ENCODE measurements around the gene TLE5. TPM values are rescaled to one million over a fixed set of nuclear protein-coding genes. Genes with fewer than 3 reads are reported as not detected.

TLE5 gene
- total RNA-seq, 3 donors from 2014 or later (not counting 1 experiment from before 2014, with no cell fraction given) = 943 to 1,012 (median 968) TPM

DNA sequence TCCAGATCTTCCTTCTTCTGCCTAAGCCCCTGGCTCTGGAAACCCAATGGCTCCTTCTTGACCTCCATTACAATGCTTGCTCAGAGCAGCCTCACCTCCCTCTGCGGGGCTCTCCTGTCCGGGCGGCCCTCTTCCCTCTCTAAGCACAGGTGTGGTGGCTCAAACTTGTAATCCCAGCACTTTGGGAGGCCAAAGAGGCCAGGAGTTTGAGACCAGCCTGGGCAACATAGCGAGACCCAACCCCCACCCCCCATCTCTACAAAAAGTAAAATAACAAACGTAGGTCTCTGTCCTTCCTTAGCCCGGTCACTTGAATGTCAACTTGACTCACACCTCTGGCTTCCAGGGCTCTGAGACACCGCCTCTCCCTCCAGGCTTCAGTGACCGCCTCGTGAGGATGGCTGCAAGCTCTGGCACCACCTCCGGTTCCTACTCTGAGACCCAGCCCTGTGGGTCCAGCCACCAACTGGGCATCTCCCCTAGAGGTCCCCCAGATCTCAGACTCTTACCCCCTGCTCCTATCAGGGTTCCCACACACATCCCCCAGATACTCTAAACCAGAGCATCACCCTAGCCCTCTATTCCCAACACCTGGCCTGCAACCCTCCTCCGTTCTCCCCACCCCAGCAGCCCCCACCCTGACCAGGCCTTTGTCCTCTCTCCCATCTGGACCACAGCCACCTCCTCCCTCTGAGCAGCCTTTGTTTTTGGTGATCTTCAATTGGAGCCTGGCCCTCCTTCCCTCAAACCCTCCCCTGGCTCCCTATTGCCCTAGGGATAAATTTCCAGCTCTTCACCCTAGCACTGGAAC lies 28.5 kb downstream of the TLE5 start:
- intact Hi-C loops (cut with micrococcal nuclease) = loop anchor here (2.0 to 10.0 kb wide), 2 partner anchors 59 to 729 kb away; partner anchors contain the start of genes MRPL54 and TLE6
- Mint-ChIP-seq H3K4me1 (peaks cover 18 to 43% of the 10 kb centered on the region in 2 donors), H3K27ac (peak overlapping the region in 1 of 2 donors; percentile 95), H3K9me3 (no peaks in the 10 kb centered on the region), H3K36me3 (no peaks in the 10 kb centered on the region), H3K4me3 (peak overlapping the region; percentile 95), H3K27me3 (ENCODE audit: low read depth in 2 of 2) (peaks cover 0 to 14% of the 10 kb centered on the region in 2 donors)
- Histone ChIP-seq H3K9me3 (ENCODE audit: control insufficient read depth, insufficient read depth, low read length) (no peaks in the 10 kb centered on the region), H3K4me3 (ENCODE audit: low read length) (no peak overlapping the region), H3K4me1 (ENCODE audit: control insufficient read depth, insufficient read depth, low read length) (peaks cover 30% of the 10 kb centered on the region), H3K27me3 (ENCODE audit: control insufficient read depth, insufficient read depth, low read length) (peaks cover under 1% of the 10 kb centered on the region), H3K27ac (ENCODE audit: low read length) (no peak overlapping the region), H3K36me3 (ENCODE audit: control insufficient read depth, insufficient read depth, low read length) (no peaks in the 10 kb centered on the region)
- ATAC-seq = no peak
- DNase-seq = no peak
- TF ChIP-seq, protein P1, sequence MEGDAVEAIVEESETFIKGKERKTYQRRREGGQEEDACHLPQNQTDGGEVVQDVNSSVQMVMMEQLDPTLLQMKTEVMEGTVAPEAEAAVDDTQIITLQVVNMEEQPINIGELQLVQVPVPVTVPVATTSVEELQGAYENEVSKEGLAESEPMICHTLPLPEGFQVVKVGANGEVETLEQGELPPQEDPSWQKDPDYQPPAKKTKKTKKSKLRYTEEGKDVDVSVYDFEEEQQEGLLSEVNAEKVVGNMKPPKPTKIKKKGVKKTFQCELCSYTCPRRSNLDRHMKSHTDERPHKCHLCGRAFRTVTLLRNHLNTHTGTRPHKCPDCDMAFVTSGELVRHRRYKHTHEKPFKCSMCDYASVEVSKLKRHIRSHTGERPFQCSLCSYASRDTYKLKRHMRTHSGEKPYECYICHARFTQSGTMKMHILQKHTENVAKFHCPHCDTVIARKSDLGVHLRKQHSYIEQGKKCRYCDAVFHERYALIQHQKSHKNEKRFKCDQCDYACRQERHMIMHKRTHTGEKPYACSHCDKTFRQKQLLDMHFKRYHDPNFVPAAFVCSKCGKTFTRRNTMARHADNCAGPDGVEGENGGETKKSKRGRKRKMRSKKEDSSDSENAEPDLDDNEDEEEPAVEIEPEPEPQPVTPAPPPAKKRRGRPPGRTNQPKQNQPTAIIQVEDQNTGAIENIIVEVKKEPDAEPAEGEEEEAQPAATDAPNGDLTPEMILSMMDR (IDR thresholded peaks at IDR 0.05) = no peak
- 92% methylated on average over 11 of the region's 11 CpGs for WGBS (ENCODE audit: insufficient coverage)

DNA sequence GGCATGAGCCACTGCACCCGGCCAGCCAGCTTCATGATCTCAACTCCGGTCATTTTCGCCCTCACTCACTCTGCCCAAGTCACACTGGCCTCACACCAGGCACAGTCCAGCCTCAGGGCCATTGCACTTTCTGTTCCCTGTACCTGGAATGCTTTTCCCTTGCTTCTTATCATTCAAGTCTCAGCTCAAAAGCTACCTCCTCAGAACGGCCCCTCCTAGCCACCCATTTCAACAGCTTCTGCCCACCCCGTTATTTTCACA lies 30.8 kb downstream of the TLE5 start:
- no peaks in the 10 kb centered on the region for H3K36me3 Mint-ChIP-seq
- H3K9me3 Mint-ChIP-seq = no peaks in the 10 kb centered on the region
- no peak overlapping the region for H3K27ac Mint-ChIP-seq
- no peaks in the 10 kb centered on the region for H3K36me3 ChIP-seq (ENCODE audit: control insufficient read depth, insufficient read depth, low read length)
- peaks cover 11% of the 10 kb centered on the region for H3K27me3 ChIP-seq (ENCODE audit: control insufficient read depth, insufficient read depth, low read length)
- H3K9me3 ChIP-seq (ENCODE audit: control insufficient read depth, insufficient read depth, low read length) = no peaks in the 10 kb centered on the region
- H3K4me1 ChIP-seq (ENCODE audit: control insufficient read depth, insufficient read depth, low read length) = peaks cover 37% of the 10 kb centered on the region
- WGBS (ENCODE audit: insufficient coverage) = 87% methylated on average over 4 of the region's 5 CpGs
- H3K4me3 ChIP-seq (ENCODE audit: low read length) = no peak overlapping the region
- DNase-seq (no peak), ATAC-seq (no peak)
- TF ChIP-seq, protein P1 (IDR thresholded peaks at IDR 0.05) = no peak
- intact Hi-C loops (cut with micrococcal nuclease) = loop anchor here (10.0 kb wide), 1 partner anchor 57 kb away; the partner anchor contains the start of gene TLE6
- peaks cover 0 to 14% of the 10 kb centered on the region in 2 donors for H3K27me3 Mint-ChIP-seq (ENCODE audit: low read depth in 2 of 2)
- peaks cover 18 to 49% of the 10 kb centered on the region in 2 donors for H3K4me1 Mint-ChIP-seq
- H3K4me3 Mint-ChIP-seq = peak overlapping the region; percentile 5
- H3K27ac ChIP-seq (ENCODE audit: low read length) = no peak overlapping the region

DNA sequence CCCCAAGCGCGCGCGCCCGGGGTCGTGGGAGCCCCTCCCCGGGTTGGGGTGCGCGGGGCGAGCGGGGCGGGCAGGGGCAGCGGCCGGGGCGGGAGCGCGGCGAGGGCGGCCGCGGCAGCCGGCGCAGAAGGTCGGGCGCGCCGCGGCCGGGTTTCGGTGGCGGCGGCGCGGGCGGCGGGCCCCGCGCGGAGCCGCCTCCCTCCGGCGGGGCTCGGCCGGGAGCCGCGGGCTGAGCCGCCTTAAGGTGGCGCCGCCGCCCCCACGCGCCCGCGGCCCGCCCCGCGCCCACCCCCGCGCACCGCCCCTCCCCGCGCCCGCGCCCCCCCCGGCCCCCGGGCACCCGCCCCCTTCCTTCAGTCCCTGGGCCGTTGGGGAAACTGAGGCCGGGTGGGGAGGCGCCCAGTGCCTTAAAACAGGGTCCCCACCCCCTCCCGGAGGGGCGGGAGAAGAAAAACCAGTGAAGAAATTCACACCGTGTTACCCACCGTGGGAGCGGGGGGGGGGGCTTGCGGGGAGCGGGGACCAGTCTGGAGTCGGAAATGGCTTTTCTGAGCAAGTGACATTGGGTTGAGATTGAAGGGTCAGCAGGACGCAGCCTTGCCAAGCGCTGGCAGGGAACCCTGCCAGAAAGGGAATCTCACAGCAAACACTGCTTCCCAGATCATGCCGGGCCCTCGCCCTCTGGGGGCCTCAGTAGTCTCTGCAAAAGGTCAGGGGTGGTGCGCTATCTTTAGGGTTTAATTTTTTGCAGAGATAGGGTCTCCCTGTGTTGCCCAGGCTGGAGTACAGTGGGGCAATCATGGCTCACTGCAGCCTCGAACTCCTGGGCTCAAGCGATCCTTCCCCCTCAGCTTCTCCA lies 33.0 kb downstream of the TLE5 start, which contains the start of gene TLE2:
TLE2 (minus strand) TSS at position 216 of the 859 bp plus-strand sequence. CDS start 376 bp downstream, outside the sequence.
- Mint-ChIP-seq H3K4me3 (peak within 1 kb of the TSS; percentile 78), H3K27ac (peak within 1 kb of the TSS in 1 of 2 donors; percentile 65), H3K4me1 (peaks cover 1 to 29% of the 10 kb centered on the region in 2 donors), H3K9me3 (no peaks in the 10 kb centered on the region), H3K36me3 (no peaks in the 10 kb centered on the region), H3K27me3 (ENCODE audit: low read depth in 2 of 2) (peaks cover 0 to 12% of the 10 kb centered on the region in 2 donors)
- Histone ChIP-seq H3K4me1 (ENCODE audit: control insufficient read depth, insufficient read depth, low read length) (peaks cover 28% of the 10 kb centered on the region), H3K9me3 (ENCODE audit: control insufficient read depth, insufficient read depth, low read length) (no peaks in the 10 kb centered on the region), H3K36me3 (ENCODE audit: control insufficient read depth, insufficient read depth, low read length) (no peaks in the 10 kb centered on the region), H3K4me3 (ENCODE audit: low read length) (peak within 1 kb of the TSS; percentile 52), H3K27ac (ENCODE audit: low read length) (no peak within 1 kb of the TSS), H3K27me3 (ENCODE audit: control insufficient read depth, insufficient read depth, low read length) (peaks cover 16% of the 10 kb centered on the region)
- ATAC-seq (peak; percentile 56 to 78 (median 70)), DNase-seq (peak in 1 of 2 donors; percentile 65)
- TF ChIP-seq, protein P1 (IDR thresholded peaks at IDR 0.05) = no peak
- intact Hi-C loops (cut with micrococcal nuclease) = no loop called here
- 4% methylated on average over 63 of the region's 85 CpGs for WGBS (ENCODE audit: insufficient coverage)

Measured in natural killer cell (primary cell).